Activated T-cell treated with anti-CD3 and anti-CD28 coated beads for 48 hours (primary cell): ENCODE data around the gene IFI27L1.

Experiments used
- DNase-seq: peaks from one replicate; pipeline ENCODE4 v3.0.0-alpha.2; 2020; ENCODE audit warnings: low read depth

The IFI27L1 gene, protein sequence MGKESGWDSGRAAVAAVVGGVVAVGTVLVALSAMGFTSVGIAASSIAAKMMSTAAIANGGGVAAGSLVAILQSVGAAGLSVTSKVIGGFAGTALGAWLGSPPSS

DNA sequence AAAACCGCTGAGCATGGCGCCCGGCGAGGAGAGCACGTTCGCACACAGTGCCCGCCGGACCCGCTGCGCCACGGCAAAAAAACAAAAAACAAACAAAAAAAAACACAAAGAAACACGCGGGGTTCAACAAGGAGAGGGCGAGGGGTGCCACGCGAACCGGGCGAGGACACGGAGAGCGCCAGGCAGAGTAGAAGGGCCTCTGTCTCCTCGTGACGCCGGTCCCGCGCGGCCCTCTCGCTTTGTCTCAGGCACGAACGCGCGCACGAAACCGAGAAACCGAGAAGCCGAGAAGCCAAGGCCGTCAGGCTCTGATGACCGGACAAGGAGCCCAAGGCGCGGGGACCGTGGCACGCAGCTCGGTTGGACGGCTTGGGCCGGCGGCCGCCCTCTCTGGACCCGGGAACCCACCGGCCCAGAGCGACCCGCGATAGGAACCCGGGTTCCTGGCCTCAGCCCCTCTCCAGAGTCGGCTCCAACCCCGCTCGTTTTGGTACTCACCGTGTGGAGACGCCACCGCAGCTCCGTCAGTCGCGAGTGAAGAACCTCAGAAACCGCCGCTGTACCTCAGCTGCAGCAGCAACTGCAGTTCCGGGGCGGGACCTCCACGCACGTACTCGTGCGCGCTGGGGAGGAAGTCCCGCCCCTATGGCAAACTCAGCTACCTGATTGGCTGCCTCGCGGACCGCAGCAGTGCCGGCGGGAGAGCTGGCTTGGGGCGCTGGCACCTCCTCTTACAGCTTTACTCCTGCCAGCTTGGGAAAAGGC lies at the start of gene IFI27L1, which contains the start of gene DDX24:
TSS of gene IFI27L1 (plus strand) at position 690 of the 765 bp plus-strand sequence. CDS start 15,628 bp downstream, outside the sequence.
TSS of gene DDX24 (minus strand) at position 582 of the 765 bp plus-strand sequence. CDS start 1,460 bp downstream, outside the sequence.
- peak; percentile 95 for DNase-seq

DNA sequence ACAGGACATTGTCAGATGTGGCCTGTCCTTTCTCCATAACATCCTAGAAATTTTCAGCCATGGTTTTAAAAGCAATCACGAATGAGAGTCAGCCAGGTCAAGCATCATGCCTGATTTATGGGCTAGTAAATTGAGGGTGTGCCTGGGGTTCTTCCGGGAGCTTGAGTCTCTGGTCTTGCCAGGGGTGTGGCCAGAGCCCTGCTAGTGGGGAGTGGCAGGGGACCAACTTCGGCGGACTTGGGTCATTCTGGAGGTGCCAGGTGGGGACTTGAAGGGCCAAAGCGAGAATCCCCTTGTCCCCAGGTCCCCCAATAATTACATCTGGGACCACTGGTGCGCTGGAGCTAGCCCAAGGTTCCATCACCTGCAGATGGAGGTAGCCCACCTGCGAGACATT lies 49.2 kb upstream of the IFI27L1 start:
- no peak for DNase-seq

DNA sequence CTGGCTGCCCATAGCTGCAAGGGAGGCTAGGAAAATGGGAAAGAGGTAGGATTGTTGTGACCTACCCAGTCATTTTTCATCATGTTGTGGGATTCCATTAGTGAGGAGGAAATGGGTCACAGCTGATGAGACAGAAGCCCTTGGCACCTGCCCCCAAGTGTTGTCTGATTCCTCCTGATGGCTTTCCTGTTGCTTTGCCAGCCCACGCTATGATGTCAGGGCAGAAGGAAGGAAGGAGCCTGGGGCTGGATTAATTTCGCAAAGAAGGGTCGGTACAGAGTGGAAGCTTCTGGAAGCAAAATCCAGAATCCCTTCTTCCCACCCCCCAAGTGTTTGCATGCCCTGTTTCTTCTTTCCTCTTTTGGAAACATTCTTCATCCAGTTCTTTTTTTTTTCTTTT lies 46.2 kb upstream of the IFI27L1 start:
- no peak for DNase-seq

DNA sequence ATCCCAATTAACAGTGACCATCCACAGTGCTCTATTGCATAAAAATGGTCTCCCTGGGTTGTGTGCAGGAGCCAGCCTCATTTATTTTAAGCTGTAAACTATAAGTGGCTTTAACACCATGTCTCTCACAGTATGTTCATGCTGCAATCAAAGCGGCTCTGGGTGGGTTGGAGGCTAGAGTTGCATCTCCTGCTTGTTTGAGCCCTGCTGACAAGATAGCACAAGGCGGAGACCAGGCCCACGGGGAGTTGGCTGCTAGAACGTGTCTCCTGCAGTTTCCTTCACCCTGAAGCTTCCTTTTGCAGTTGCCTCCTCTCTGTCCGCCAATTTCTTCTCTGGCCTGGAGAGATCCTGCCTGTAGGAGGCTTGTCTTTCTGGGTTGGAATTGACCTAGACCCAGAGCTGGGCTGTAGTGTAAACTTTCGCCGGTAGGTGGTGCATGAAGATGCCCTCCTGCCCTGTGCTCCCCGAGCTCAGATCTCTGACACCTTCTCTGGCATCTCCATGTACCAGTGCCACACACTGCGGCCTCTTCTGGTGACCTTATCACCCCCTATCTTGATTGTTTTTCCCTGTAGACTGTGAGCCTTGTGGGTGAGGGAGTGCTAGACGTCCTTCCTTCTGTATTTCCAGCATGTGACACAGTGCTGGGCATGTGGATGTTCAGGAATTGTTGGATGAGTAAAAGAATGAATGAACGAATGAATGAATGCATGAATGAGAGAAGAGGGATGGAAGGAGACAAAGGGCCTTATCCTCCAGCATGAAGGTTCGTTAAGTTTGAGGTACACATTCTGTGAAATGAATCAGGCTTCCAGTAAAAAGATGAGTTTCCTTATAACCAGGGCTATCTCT lies 44.6 kb upstream of the IFI27L1 start:
- DNase-seq: peak; percentile 71

DNA sequence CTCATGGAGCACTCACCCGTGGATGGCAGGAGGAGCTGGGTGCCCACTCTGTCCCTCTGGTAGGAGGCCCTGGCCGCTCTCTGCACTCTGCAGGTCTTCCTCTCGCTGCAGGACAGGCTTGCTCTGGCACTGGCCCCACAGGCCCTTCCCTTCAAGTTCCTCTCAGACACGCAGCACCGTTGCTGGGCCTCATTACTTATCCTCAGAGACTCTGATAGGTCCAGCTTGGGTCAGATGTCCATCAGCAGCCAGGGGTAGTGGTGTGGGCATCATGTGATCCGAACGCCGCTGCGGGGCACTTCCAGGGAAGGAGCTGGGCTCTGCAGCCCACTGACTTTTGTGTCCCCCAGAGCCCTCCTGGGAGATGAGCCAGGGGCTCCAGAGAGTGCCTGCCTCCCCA lies 43.2 kb upstream of the IFI27L1 start:
- DNase-seq: no peak

DNA sequence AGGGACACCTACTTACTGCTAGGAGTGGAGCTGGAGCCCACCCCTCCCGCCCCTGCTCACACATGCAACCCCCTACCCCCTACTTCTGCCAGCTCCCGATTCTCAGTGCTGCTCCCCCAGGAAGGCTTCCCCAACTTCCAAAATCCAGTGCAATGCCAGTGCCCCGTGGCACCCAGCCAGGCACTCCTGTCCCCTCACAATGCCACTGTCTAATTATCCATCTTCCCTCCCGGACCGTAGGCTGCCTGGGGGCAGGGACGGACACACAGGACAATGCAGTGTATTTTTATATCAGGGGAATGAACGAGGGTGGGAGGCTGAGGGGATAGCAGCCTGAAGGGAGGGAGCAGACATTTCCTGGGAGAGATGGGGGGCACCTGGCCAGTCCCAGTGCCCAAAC lies 42.6 kb upstream of the IFI27L1 start:
- no peak for DNase-seq

DNA sequence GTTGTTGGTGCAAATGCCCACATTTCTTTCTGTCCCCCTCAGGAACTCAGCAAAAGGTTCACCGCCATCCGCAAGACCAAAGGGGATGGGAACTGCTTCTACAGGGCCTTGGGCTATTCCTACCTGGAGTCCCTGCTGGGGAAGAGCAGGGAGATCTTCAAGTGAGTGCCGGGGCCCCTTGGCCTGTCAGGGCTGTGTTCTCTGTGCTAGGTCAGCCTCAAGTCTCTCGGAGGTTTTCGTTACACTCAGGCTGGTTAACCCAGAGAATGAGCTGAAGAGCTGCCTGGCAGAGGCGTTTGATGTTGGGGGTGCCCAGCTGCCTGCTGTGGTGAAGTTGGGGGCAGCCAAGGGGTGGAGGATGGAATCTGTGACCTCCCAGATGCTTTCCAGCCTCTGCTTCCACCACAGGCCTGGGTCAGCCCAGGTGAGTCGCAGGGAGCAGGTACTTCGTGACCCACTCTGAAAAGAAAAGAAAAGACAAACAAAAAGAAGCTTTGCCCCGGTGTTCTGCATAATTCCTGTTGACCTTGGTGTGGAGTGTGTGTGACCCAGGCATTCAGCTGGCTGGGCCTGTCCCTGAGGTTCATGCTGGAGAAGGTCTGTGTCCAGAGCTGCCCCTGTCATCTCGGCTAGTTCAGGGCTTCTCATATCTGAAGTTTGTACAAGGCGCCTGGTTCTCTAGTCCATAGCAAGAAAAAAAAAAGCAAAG lies 42.0 kb upstream of the IFI27L1 start:
- no peak for DNase-seq

DNA sequence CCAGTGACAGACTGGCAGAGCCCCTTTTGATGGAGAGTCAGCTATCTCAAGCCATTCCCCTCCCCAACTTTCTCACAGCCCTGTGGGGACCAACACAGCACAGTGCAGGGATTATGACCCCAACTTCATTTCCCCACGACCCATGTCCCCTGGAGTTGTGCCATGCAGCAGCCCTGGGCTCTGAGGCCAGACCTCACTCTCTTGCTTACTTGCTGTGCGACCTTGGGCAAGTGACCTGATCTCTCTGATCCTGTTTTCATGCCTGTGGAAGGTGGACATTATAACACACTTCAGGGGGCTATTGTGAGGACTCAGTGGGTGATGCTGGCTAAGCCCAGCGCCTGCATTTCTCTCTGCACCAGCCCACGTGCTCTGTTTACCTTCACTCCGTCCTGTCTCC lies 40.9 kb upstream of the IFI27L1 start:
- no peak for DNase-seq

DNA sequence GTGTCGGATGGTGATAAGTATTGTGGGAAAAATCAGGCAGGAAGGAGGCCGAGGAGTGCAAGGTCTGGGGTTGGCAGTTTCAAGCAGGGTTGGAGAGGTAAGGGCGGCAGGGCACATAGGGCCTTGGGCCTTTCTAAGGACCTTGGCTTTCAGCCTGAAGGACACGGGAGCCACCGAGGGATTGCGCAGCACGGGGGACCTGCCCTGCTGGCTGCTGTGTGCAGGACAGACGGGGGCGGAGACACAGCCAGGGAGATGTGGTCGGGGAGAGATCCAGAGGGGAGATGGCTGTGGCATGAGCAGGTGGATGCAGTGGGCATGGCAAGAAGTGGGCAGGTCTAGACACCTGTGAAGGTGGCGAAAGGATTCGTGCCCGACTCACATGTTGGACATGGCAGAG lies 40.3 kb upstream of the IFI27L1 start:
- DNase-seq: no peak

DNA sequence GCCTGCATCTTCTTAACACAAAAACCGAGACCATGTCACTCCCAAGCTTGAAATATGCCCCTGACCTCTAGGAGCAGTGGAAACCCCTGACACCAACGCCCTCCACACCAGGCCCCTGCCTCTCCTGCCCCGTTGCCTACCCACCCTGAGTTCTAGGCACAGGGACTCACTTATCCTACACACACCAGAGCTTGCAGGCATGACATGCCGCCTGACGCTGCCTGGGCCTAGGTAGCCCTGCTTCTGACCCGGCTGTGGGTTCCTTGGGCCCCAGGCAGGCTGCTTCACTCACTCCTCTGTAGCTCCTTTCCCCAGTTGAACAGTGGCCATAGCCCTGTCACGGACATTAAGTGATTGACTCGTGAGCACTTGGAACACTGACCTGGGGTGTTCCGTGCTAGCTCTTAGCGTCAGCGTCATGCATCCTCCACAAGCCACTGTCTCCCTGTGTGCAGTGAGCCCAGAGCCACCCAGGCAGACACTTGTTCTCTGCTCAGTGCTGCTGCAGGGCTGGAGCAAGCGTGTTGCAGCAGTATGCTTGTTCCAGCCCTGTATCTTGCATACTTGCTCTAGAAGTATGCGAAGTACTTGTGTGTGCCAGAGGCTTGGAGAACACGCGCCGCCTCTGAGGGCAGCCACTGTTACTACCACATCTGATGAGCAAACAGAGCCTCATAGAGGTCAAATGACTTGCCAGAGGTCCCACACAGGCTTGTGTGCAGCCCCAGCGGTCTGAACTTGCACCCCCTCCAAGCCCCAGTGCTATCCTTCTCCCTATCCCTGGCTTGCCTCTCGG lies 39.4 kb upstream of the IFI27L1 start:
- no peak for DNase-seq

DNA sequence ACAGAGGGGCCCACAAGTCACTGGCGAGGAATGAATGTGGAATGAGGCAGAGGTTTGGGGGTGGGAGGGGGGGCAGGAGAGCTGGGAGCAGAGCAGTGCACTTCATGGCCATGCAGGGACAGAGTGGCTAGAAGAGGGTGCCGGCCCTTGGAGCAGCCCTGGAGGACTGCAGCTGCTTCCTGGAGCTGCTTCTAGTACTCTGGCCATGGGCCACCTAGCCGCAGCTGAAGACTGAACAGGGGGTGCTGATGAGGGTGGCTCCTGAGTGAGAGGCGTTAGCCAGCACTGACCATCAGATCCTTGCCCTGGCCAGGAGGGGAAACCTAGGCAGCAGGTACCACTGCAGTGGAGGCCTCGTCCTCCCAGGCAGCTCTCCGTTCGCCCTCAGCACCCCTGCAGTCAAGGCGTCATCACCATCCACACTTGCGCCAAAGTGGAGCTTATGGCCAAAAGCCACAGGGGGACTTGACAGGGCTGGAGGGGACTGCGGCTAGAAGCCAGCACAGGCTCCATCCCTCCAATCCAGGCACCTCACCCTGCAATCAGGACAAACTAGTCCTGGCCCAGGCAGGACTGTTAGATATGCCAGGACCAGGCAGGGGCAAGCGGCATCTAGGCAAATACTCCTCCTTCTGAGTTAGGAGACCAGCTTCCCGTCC lies 38.5 kb upstream of the IFI27L1 start:
- DNase-seq: no peak

DNA sequence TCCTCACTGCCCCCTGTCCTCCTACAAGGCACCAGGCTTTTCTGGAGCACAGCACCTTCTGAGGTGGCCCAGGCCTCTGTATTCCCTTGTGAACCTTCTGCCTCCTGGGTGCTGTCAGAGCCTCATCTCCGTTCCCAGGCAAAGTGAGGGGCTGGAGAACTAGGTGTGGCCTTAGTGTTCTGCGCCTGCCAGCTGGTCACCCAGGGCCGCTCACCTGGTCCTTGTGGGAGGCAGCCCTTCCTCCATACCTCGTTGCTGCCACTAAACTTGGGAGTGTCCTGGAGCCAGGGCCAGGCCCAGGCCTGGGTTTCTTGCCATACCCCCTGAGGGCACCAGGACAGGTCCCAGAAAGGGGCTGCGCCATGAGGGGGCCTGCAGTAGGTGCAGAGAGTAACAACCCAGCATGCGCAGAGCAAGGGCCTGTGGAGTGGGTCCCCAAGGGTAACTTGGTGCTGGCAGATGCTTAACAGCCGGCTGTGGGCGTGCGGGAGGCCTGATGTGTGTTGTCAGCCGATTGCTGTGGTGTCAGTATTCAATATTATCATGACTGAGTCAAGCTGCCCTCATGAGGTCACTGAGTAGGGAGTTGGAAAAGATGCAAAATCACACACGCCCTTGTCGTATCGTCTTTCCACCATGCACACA lies 37.9 kb upstream of the IFI27L1 start:
- no peak for DNase-seq

DNA sequence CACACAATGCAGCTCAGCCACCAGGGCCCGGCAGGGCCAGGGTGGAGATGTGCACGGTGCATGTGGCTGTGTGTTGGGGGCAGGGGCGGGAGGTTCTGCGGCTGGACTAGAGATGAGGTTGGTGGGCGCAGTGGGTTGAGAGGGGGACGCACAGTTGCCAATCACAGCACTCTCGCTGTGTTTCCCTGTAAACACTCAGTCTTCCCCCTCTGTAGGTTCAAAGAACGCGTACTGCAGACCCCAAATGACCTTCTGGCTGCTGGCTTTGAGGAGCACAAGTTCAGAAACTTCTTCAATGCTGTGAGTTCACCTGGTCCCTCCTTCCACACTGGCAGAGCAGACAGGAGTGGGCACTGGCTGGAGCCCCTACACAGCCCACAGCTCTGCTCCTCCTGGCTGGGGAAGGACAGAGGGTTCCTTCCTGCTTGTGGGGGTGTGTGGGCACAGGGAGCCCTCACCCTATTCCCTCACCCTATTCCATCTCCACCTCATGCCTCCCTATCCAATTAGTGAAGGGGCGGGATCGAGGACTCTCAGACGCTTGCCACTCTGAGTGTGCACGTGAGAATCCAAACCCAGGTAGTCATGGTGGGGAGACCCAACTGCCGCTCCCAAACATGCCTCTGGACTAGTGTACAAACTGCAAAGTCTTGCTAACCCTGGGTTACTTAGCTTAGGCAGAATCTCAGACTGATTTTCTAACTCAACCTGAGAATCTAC lies 37.2 kb upstream of the IFI27L1 start:
- DNase-seq: no peak

DNA sequence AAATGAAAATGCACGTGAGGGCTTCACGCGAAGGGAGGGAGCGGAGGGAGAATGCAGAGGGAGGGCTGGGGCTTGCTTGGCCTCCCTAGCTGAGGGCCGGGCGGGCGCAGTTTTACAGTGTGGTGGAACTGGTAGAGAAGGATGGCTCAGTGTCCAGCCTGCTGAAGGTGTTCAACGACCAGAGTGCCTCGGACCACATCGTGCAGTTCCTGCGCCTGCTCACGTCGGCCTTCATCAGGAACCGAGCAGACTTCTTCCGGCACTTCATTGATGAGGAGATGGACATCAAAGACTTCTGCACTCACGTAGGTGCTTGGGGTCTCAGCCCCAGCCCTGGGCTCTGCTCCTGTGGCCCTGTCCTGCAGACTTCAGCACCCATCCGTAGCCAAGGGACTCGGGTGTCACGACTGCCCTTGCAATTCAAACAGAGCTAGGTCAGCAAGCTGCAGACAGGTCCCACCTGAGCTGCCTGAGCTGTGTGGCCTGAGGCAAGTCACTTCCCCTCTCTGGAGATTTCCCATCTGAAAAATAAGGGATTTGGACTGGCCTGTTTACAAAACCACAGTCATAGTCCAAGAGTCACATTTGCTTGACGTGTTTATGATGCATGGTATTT lies 36.5 kb upstream of the IFI27L1 start:
- no peak for DNase-seq

DNA sequence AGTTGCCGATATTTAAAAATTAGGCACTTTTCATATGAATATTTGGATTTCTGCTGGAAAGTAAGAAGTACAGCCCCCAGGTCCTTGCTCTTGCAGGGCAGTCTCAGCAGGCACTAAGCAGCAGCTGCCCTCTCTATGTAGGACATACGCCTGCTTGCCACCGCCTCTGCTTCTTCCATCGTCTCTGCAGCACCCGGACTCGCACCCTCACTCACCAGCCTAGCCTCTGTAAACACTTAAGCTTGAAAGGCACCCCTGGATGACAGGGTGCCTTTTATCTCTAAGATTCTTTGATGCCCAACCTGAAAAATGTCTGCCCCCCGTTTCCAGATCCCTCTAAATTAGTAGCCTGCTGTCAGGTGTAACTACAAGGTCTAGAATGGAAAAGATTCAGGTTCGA lies 36.0 kb upstream of the IFI27L1 start:
- DNase-seq: no peak

DNA sequence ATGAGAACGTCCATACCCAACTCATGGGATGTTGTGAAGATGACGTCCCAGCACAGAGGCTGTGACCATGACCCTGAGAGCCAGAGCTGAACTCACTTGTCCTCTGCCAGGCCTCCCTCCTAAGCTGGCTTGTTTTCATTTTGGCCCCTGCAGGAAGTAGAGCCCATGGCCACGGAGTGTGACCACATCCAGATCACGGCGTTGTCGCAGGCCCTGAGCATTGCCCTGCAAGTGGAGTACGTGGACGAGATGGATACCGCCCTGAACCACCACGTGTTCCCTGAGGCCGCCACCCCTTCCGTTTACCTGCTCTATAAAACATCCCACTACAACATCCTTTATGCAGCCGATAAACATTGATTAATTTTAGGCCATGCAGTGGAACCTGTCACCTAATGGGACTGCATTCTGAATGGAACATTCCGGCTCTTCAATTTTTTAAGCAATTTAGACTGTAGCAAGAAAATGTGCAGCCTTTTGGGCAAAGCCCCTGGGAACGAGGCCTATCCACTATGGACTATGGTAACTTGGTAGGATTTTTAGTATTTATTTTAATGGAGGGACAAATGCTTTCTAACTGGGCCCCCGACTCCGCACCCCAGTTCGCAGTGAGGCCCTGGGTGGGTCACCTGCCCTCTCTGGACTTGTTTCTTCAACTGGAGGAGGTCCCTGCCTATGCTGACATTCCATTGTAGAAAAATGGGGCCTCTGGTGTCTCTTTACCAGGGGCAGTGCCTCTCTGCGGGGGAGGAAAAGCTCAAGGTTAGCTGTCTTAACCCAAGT lies 35.4 kb upstream of the IFI27L1 start:
- no peak for DNase-seq

DNA sequence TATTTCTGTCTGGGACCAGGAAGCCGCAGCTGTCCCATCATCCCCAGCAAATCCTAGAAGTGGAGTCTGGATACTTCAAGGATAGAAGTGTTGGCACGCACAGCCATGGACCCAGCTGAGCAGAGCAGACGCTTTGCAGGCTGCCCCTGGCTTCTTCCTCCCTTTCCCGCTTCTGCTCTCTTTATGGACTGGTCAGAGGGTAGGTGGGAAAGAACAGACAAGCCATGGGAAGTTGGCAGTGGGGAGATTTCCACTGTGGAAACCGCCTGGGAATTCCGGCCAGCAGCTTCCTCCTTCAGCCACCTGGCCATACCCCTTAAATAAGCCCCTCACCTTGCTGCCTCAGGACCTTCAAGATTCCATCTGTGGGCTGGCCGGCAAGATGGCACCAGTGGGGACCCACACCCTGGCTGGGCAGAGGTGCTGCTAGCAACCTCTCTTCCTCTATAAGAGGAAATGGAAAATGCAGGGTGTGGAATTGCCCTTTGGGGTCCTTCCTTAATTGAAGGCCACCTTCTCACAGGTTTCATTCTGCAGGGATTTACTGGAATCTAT lies 34.3 kb upstream of the IFI27L1 start:
- no peak for DNase-seq

DNA sequence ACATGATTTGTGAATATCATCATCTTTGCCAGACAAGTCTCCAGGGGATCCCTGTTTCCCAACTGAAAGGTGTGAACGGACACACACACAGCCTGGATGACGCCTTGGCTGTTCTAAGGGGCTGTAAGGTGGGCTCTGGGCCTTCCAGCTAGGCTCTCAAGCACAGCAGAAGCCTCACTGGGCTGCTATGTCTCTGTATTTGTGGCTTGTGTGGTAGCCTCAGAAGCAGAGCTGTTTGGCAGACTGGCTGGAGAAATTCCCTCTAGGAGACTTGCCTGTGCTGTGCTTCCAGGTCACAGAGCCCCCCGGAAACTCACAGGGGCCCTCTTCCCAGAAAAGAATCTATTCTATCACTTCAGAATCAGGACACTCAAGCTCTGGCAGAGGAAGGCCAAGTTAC lies 33.5 kb upstream of the IFI27L1 start:
- no peak for DNase-seq
